HTERT RPE-1 (cell line): Measurements from ENCODE around the gene SLC31A1.

Experiments used
- in situ Hi-C: fragments of 300-500 bp; cut with MboI; formaldehyde crosslinking; loops from 4 replicates; pipeline ENCODE4 v1.14.3; 2020; ENCODE audit warnings: low sequenced_read_pairs

The SLC31A1 gene

GRCh38 chr9:113301548-113301947 lies 80.2 kb downstream of the SLC31A1 start:
- in situ Hi-C loops: no loop called here

GRCh38 chr9:113302792-113303418 lies 81.6 kb downstream of the SLC31A1 start, which contains the start of gene RNF183:
Gene RNF183 (minus strand): TSS chr9:113303376. CDS start chr9:113298184, 5,192 bp downstream.
- in situ Hi-C loops: no loop called here

- in situ Hi-C loops: no loop called here
These were observed 85.2 kb downstream of the SLC31A1 start for GRCh38 chr9:113306566-113306965.

GRCh38 chr9:113307396-113307975 lies 86.1 kb downstream of the SLC31A1 start:
- in situ Hi-C loops: no loop called here

GRCh38 chr9:113309204-113309813 lies 88.0 kb downstream of the SLC31A1 start:
- in situ Hi-C loops: no loop called here

GRCh38 chr9:113310538-113310937 lies 89.2 kb downstream of the SLC31A1 start:
- in situ Hi-C loops: no loop called here

GRCh38 chr9:113311961-113312360 lies 90.6 kb downstream of the SLC31A1 start:
- in situ Hi-C loops: no loop called here

GRCh38 chr9:113313261-113313660 lies 91.9 kb downstream of the SLC31A1 start:
- in situ Hi-C loops: no loop called here
